ENCODE measurements around the gene LYPD6.
A peak's percentile ranks its signal among the peaks of the same experiment; 100 is the strongest.

The LYPD6 gene, protein sequence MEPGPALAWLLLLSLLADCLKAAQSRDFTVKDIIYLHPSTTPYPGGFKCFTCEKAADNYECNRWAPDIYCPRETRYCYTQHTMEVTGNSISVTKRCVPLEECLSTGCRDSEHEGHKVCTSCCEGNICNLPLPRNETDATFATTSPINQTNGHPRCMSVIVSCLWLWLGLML

DNA sequence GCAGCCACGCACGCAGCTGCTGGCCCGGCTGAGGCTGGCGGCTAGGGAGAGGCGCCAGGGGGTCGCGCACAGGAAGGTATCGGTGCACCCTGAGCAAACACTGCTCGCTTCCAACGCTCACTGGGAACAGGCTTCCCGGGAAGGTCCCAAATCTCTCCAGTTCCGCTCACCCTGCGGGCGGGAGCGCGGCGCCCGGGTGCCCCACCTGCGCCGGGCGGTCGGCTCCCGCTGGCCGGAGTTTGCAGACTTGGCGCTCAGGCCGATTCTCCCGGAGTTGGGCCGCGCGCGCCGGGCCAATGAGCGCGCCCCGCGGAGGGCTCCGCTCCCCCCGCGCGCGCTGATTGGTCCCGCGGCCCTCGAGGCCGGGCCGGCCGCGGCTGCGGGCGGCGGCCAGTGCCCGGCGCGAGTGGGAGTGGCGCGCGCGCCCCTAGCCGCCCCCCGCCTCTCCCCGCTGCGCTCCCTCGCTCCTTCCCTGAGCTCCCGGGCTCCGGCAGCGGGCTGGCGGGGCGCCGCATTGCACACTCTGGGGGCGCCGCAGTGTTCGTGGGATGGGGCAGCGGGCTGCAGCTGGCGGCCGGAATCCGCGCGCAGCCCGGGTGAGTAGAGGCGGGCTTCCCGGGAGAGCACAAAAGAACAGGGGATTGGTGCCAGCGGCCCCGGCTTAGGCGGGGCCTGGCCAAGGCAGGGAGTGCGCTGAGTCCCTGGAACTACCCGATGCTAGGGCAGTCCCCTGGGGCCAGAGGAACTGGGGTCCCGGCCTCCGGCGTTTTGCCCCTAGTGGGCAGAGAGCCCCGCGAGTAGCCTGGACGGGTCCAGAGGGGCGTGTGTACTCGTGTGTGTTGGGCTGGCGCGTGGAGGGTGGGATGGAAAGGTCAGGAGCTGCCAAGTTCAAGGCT lies at the start of gene LYPD6:
LYPD6 (plus strand) TSS at position 461 of the 896 bp plus-strand sequence. CDS start 107,122 bp downstream, outside the sequence.
- in situ Hi-C loops (cut with MboI; ENCODE audit: low sequenced_read_pairs, unreplicated experiment) = no loop called here
- peak; percentile 67 for DNase-seq (ENCODE audit: low spot score)
- TF ChIP-seq, protein P1, sequence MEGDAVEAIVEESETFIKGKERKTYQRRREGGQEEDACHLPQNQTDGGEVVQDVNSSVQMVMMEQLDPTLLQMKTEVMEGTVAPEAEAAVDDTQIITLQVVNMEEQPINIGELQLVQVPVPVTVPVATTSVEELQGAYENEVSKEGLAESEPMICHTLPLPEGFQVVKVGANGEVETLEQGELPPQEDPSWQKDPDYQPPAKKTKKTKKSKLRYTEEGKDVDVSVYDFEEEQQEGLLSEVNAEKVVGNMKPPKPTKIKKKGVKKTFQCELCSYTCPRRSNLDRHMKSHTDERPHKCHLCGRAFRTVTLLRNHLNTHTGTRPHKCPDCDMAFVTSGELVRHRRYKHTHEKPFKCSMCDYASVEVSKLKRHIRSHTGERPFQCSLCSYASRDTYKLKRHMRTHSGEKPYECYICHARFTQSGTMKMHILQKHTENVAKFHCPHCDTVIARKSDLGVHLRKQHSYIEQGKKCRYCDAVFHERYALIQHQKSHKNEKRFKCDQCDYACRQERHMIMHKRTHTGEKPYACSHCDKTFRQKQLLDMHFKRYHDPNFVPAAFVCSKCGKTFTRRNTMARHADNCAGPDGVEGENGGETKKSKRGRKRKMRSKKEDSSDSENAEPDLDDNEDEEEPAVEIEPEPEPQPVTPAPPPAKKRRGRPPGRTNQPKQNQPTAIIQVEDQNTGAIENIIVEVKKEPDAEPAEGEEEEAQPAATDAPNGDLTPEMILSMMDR (IDR thresholded peaks at IDR 0.05; ENCODE audit: borderline replicate concordance, control extremely low read depth, extremely low read depth, insufficient read depth, missing control alignments) = no peak

DNA sequence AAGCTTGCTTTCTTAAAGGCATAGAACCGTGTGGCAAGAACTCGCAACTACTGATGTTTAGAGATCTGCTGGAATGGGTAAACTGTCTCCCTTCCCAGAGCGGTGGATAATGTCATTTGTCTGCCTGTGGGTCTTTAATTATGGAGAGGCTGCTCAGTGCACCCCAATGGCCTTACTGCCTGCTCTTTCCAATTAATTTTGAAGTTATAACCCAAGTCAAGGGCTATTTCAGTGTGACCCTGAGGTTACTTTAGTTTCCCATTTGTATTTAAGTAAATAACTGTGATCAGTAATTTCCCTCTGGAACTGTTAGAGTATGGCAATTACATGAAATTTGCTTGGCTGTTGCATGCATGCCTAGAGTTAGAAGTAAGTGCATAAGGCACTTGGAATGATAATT lies 48.9 kb upstream of the LYPD6 start:
- TF ChIP-seq, protein P1 (IDR thresholded peaks at IDR 0.05; ENCODE audit: borderline replicate concordance, control extremely low read depth, extremely low read depth, insufficient read depth, missing control alignments) = no peak
- in situ Hi-C loops (cut with MboI; ENCODE audit: low sequenced_read_pairs, unreplicated experiment) = no loop called here
- no peak for DNase-seq (ENCODE audit: low spot score)

DNA sequence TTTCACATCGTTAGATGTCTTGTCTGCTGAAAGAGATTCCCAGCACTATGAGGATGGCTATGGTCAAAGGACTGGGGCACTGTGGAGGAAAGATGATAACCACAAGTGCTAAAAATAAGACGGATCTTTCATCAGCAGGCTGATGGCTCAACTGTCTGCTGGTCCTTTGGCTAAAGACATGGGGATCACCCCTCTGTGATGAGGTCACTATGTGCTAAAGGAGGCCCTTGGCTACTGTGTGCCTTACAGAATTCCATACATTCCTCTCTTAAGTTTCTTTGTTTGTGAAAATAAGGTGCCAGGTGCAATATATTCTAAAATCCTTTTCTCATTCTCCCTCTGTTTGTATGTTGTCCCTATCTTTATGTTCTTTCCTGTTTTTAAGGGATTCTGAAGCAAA lies 39.7 kb upstream of the LYPD6 start:
- TF ChIP-seq, protein P1 (IDR thresholded peaks at IDR 0.05; ENCODE audit: borderline replicate concordance, control extremely low read depth, extremely low read depth, insufficient read depth, missing control alignments) = no peak
- no peak for DNase-seq (ENCODE audit: low spot score)
- in situ Hi-C loops (cut with MboI; ENCODE audit: low sequenced_read_pairs, unreplicated experiment) = no loop called here

DNA sequence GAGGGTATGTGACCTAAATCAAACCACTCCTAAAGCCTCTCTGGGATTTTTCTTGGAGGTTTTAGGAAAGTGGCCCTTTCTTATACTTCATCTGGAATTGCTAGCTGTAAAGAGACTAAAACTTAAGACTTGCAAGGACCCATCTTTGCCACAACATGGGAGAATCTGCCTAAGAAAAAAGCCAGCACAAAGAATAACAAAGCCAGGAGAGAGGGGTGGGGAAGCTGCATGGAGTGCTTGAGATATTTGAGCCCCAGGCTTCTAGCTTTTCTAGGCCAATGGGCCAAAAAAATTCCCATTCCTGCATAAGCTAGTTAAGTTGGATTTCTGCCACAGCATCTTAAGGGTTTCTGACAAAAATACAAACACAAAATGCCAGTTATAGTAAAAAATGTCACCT lies 38.5 kb upstream of the LYPD6 start:
- no peak for DNase-seq (ENCODE audit: low spot score)
- TF ChIP-seq, protein P1 (IDR thresholded peaks at IDR 0.05; ENCODE audit: borderline replicate concordance, control extremely low read depth, extremely low read depth, insufficient read depth, missing control alignments) = no peak
- in situ Hi-C loops (cut with MboI; ENCODE audit: low sequenced_read_pairs, unreplicated experiment) = no loop called here

DNA sequence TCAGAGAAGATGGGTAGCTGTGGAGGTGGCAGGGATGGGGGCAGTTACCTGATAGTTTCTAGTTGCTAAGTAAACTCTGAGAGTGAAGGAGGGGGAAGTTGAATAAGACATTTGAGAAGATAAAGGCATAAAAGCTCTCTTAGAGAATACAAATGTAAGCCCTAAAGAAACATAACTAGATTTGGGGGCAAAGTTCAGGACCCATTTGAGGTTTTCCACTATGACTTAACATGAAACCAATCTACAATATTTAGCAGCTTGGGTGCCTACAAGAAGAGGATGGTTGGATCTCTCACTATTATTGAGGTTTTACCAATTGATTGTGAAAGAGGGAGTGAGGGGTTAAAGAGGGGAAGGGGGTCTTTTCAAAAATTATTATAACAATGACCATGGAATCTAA lies 34.4 kb upstream of the LYPD6 start:
- in situ Hi-C loops (cut with MboI; ENCODE audit: low sequenced_read_pairs, unreplicated experiment) = no loop called here
- DNase-seq (ENCODE audit: low spot score) = no peak
- TF ChIP-seq, protein P1 (IDR thresholded peaks at IDR 0.05; ENCODE audit: borderline replicate concordance, control extremely low read depth, extremely low read depth, insufficient read depth, missing control alignments) = no peak

DNA sequence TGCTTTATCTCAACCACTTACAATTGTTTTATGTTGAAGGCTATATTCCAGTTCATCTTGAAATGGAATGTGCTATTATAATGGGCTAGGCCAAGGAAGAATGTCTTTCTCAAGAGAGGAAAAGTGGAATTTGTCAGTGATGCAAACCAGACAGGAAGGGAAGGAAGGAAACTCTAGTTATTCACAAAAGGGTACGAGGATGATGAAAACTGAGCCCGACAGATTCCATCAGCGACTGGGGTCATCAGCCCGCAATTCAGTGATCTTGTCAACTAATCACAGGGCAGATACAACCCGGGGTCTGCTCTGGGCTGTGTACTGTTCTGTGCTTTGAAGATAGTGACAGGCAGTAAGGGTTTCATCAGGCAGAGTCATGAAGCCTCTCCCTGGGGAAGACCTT lies 23.4 kb upstream of the LYPD6 start:
- no peak for DNase-seq (ENCODE audit: low spot score)
- TF ChIP-seq, protein P1 (IDR thresholded peaks at IDR 0.05; ENCODE audit: borderline replicate concordance, control extremely low read depth, extremely low read depth, insufficient read depth, missing control alignments) = no peak
- in situ Hi-C loops (cut with MboI; ENCODE audit: low sequenced_read_pairs, unreplicated experiment) = no loop called here

All from GM13976 (cell line).